ENCODE data around the gene KCNJ3.

DNA sequence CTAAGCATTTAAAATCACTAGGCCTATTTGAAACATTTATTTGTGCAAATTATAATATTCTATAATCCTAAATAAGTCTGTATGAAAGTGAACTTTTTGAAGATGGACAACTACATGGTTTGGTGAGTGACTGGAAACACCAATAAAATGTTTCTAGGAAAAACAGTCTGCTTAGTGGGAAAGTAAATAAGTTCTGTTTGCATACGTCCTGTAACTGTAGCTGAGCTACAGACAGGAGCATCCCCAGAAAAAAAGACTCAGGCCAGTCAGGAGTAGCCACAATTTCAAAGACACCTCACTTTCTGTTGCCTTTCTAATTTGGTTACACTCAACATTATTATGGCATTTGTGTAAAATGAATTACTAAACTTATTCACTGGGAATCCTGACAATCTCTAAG, 28.4 kb upstream of the KCNJ3 start:
- TF ChIP-seq, protein P1, sequence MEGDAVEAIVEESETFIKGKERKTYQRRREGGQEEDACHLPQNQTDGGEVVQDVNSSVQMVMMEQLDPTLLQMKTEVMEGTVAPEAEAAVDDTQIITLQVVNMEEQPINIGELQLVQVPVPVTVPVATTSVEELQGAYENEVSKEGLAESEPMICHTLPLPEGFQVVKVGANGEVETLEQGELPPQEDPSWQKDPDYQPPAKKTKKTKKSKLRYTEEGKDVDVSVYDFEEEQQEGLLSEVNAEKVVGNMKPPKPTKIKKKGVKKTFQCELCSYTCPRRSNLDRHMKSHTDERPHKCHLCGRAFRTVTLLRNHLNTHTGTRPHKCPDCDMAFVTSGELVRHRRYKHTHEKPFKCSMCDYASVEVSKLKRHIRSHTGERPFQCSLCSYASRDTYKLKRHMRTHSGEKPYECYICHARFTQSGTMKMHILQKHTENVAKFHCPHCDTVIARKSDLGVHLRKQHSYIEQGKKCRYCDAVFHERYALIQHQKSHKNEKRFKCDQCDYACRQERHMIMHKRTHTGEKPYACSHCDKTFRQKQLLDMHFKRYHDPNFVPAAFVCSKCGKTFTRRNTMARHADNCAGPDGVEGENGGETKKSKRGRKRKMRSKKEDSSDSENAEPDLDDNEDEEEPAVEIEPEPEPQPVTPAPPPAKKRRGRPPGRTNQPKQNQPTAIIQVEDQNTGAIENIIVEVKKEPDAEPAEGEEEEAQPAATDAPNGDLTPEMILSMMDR (IDR thresholded peaks at IDR 0.05): no peak
- no peak for TF ChIP-seq EZH2phosphoT487 (IDR thresholded peaks at IDR 0.05)

Measured in neural progenitor cell (in vitro differentiated cells).